Fibroblast of the conjunctiva (primary cell): Measurements from ENCODE around the gene PML.
"Not testable (repeated sequence)": the region's sequence is repeated elsewhere in the genome, so short reads cannot be mapped to it uniquely, and the experiment has no call there.

Source experiments
- DNase-seq: peaks from one replicate; pipeline ENCODE4 v3.0.0-alpha.2; 2010; ENCODE audit warnings: low read depth

PML gene

GRCh38 chr15:74060251-74060650, 65.7 kb downstream of the PML start:
- no peak for DNase-seq

- no peak for DNase-seq
These were observed 67.7 kb downstream of the PML start for GRCh38 chr15:74062236-74062635.

GRCh38 chr15:74062671-74063070, 68.2 kb downstream of the PML start:
- no peak for DNase-seq

- DNase-seq = not testable (repeated sequence)
These were observed 69.1 kb downstream of the PML start for GRCh38 chr15:74063425-74064146.

- not testable (repeated sequence) for DNase-seq
These were observed 69.7 kb downstream of the PML start for GRCh38 chr15:74064183-74064582.

- DNase-seq = not testable (repeated sequence)
These were observed 70.3 kb downstream of the PML start for GRCh38 chr15:74064822-74065221.

- not testable (repeated sequence) for DNase-seq
These were observed 71.3 kb downstream of the PML start for GRCh38 chr15:74065684-74066411.

GRCh38 chr15:74071645-74072044, 77.1 kb downstream of the PML start:
- not testable (repeated sequence) for DNase-seq

- not testable (repeated sequence) for DNase-seq
These were observed 77.6 kb downstream of the PML start for GRCh38 chr15:74072132-74072531.

- DNase-seq = not testable (repeated sequence)
These were observed 78.3 kb downstream of the PML start for GRCh38 chr15:74072614-74073337.

- DNase-seq = not testable (repeated sequence)
These were observed 81.3 kb downstream of the PML start for GRCh38 chr15:74075781-74076180.

GRCh38 chr15:74082450-74082849, 87.9 kb downstream of the PML start, which contains the start of gene GOLGA6A:
GOLGA6A (minus strand) TSS chr15:74082550; CDS start chr15:74082509, 41 bp downstream.
- DNase-seq = not testable (repeated sequence)

GRCh38 chr15:74094567-74094966, 100.1 kb downstream of the PML start:
- not testable (repeated sequence) for DNase-seq

- DNase-seq = not testable (repeated sequence)
These were observed 101.1 kb downstream of the PML start for GRCh38 chr15:74095610-74096009.

GRCh38 chr15:74096753-74097474, 102.4 kb downstream of the PML start:
- not testable (repeated sequence) for DNase-seq
